ENCODE measurements around the gene SEMA6B. TPM values are rescaled to one million over a fixed set of nuclear protein-coding genes. Genes with fewer than 3 reads are reported as not detected.

SEMA6B gene
- total RNA-seq, 6 donors from 2014 or later = 3.4 to 33.1 (median 7.6) TPM

- DNase-seq (peak in 1 of 2 donors; percentile 75), ATAC-seq (ENCODE audit: low FRiP score in 2 of 2) (no peak)
- Histone ChIP-seq H3K27me3 (no peaks in the 10 kb centered on the region), H3K36me3 (peaks cover 2 to 55% (median 36%) of the 10 kb centered on the region in 4 donors), H3K4me3 (no peak overlapping the region), H3K27ac (no peak overlapping the region), H3K9me3 (no peaks in the 10 kb centered on the region), H3K4me1 (no peaks in the 10 kb centered on the region)
- 93 to 97% methylated on average over 33 to 34 of the region's 34 CpGs for WGBS, 2 donors
- no peak for TF ChIP-seq POLR2AphosphoS5 (IDR thresholded peaks at IDR 0.05)
- TF ChIP-seq EP300 (IDR thresholded peaks at IDR 0.05) = no peak
- no peak for TF ChIP-seq POLR2A (IDR thresholded peaks at IDR 0.05)
- TF ChIP-seq, protein P1, sequence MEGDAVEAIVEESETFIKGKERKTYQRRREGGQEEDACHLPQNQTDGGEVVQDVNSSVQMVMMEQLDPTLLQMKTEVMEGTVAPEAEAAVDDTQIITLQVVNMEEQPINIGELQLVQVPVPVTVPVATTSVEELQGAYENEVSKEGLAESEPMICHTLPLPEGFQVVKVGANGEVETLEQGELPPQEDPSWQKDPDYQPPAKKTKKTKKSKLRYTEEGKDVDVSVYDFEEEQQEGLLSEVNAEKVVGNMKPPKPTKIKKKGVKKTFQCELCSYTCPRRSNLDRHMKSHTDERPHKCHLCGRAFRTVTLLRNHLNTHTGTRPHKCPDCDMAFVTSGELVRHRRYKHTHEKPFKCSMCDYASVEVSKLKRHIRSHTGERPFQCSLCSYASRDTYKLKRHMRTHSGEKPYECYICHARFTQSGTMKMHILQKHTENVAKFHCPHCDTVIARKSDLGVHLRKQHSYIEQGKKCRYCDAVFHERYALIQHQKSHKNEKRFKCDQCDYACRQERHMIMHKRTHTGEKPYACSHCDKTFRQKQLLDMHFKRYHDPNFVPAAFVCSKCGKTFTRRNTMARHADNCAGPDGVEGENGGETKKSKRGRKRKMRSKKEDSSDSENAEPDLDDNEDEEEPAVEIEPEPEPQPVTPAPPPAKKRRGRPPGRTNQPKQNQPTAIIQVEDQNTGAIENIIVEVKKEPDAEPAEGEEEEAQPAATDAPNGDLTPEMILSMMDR (IDR thresholded peaks at IDR 0.05) = no peak
Measured at GRCh38 chr19:4505570-4506448, 53.7 kb downstream of the SEMA6B start.

DNA sequence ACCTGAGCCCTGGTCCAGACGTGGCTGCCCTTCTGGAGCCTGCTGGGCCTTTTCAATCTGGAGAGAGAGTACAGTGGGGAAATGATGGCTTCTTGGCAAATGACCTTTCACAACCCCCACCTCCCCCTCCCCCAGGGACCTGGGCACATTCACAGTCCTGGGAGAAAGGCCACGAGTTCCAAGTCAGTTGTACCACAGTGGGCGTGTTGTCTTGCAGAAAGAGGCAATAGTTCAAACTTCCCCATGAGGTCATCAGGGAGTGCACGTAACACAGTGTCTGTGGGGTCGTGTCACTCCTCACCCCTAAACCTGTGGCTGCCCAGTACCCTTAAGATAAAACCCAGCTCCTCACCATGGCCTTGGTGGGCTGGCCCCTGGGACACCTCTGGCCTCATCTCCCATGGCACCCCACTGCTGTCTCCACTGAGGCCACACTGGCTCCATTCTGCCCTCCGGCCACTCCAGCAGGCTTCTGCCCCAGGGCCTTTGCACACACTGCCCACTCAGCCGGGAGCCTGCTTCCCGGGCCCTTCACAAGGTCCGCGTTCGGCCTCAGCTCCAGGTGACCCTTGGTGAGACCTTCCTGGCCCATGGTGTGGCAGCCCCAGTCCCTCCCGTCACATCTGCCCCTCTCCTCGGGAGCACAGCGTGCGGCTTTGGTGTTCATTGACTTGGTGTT lies 54.5 kb downstream of the SEMA6B start:
- Histone ChIP-seq H3K4me3 (no peak overlapping the region), H3K4me1 (no peaks in the 10 kb centered on the region), H3K36me3 (peaks cover 2 to 61% (median 42%) of the 10 kb centered on the region in 4 donors), H3K9me3 (no peaks in the 10 kb centered on the region), H3K27ac (no peak overlapping the region), H3K27me3 (no peaks in the 10 kb centered on the region)
- WGBS, 2 donors = 84 to 85% methylated on average over 9 to 15 of the region's 15 CpGs
- no peak for TF ChIP-seq POLR2AphosphoS5 (IDR thresholded peaks at IDR 0.05)
- no peak for DNase-seq
- ATAC-seq (ENCODE audit: low FRiP score in 2 of 2) = no peak

- TF ChIP-seq, protein P1 (IDR thresholded peaks at IDR 0.05) = no peak
- TF ChIP-seq EP300 (IDR thresholded peaks at IDR 0.05) (no peak), POLR2AphosphoS5 (IDR thresholded peaks at IDR 0.05) (no peak), POLR2A (IDR thresholded peaks at IDR 0.05) (no peak)
- no peak overlapping the region for H3K27ac ChIP-seq
- DNase-seq = peak in 1 of 2 donors; percentile 82
- H3K9me3 ChIP-seq = no peaks in the 10 kb centered on the region
- WGBS, 2 donors = 83% methylated on average over 4 of the region's 23 CpGs; no CpG with 5 or more reads in 1 of the 2 donors
- peaks cover 2 to 68% (median 45%) of the 10 kb centered on the region in 4 donors for H3K36me3 ChIP-seq
- no peaks in the 10 kb centered on the region for H3K4me1 ChIP-seq
- no peak overlapping the region for H3K4me3 ChIP-seq
- H3K27me3 ChIP-seq = no peaks in the 10 kb centered on the region
- ATAC-seq (ENCODE audit: low FRiP score in 2 of 2) = no peak
Measured at GRCh38 chr19:4504297-4504701, 55.2 kb downstream of the SEMA6B start.

DNA sequence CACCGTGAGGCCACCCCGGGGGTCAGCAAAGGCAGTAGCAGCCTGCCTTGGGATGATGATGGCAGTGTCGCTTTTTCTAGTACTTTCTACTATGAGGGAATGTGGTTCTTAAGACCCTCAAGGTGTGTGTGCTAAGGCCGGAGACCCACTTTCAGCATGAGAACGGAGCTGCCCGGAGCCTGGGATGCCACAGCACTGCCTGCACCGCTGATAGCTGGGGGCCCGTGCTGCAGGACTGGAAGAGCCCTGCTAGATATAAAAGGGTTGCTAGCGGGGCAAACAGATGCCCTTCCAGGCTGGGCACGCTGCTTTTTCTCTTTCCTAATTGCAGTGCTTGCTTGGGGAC lies 55.7 kb downstream of the SEMA6B start:
- 92 to 96% methylated on average over 7 to 10 of the region's 10 CpGs for WGBS, 2 donors
- H3K4me1 ChIP-seq = no peaks in the 10 kb centered on the region
- H3K27ac ChIP-seq = no peak overlapping the region
- H3K9me3 ChIP-seq = no peaks in the 10 kb centered on the region
- no peak for ATAC-seq (ENCODE audit: low FRiP score in 2 of 2)
- DNase-seq = no peak
- no peaks in the 10 kb centered on the region for H3K27me3 ChIP-seq
- peaks cover 2 to 73% (median 49%) of the 10 kb centered on the region in 4 donors for H3K36me3 ChIP-seq
- no peak overlapping the region for H3K4me3 ChIP-seq
- TF ChIP-seq EP300 (IDR thresholded peaks at IDR 0.05) = no peak
- no peak for TF ChIP-seq POLR2AphosphoS5 (IDR thresholded peaks at IDR 0.05)
- no peak for TF ChIP-seq POLR2A (IDR thresholded peaks at IDR 0.05)
- TF ChIP-seq, protein P1 (IDR thresholded peaks at IDR 0.05) = no peak

DNA sequence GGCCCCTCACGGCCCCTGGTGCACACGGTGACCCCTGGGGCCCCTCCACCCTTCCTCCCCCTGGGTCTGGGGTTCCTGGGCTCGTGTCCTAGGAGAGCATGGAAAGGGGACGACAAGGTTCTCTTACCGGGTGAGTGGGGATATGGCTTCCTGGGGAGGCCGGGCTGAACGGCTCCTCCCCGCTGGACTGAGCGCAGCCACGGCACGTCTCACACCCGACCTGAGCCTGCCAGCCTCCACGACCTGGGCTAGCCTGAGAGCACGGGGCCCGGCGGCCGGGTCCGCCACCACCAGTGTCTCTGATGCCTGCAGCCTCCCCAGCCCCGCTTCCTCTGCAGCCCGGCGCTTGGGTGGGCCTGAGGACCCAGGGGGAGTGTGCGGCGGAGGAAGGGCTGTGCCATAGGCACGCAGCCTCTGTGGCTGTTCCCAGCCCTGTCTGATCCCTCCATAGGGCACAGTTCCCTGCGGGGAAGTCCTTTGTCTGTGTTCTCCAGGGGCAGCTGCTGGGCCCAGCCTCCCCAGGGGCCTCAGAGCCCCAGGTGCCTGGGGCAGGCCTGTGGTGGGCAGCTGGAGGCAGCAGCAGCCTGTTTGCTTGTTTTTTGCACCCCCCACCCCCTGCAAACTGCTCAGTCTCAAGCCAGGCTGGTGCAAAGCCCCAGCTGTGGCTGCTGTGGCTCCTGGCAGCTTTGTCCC lies 56.2 kb downstream of the SEMA6B start:
- Histone ChIP-seq H3K4me3 (no peak overlapping the region), H3K27ac (no peak overlapping the region), H3K27me3 (no peaks in the 10 kb centered on the region), H3K36me3 (peaks cover 8 to 79% (median 54%) of the 10 kb centered on the region in 4 donors), H3K4me1 (no peaks in the 10 kb centered on the region), H3K9me3 (no peaks in the 10 kb centered on the region)
- TF ChIP-seq POLR2A (IDR thresholded peaks at IDR 0.05) = no peak
- peak in 1 of 2 donors; percentile 82 for DNase-seq
- WGBS, 2 donors = 80 to 95% methylated on average over 2 to 15 of the region's 25 CpGs
- no peak for ATAC-seq (ENCODE audit: low FRiP score in 2 of 2)
